Stimulated activated naive CD4-positive, alpha-beta T cell treated with Interleukin-2 at 50 U/mL for 16 hours (primary cell): ENCODE data around the gene WFS1.

ENCODE experiments used
- DNase-seq: peaks from one replicate; lab custom pipeline; 2025; lab: John Stamatoyannopoulos, UW

The WFS1 gene

DNA sequence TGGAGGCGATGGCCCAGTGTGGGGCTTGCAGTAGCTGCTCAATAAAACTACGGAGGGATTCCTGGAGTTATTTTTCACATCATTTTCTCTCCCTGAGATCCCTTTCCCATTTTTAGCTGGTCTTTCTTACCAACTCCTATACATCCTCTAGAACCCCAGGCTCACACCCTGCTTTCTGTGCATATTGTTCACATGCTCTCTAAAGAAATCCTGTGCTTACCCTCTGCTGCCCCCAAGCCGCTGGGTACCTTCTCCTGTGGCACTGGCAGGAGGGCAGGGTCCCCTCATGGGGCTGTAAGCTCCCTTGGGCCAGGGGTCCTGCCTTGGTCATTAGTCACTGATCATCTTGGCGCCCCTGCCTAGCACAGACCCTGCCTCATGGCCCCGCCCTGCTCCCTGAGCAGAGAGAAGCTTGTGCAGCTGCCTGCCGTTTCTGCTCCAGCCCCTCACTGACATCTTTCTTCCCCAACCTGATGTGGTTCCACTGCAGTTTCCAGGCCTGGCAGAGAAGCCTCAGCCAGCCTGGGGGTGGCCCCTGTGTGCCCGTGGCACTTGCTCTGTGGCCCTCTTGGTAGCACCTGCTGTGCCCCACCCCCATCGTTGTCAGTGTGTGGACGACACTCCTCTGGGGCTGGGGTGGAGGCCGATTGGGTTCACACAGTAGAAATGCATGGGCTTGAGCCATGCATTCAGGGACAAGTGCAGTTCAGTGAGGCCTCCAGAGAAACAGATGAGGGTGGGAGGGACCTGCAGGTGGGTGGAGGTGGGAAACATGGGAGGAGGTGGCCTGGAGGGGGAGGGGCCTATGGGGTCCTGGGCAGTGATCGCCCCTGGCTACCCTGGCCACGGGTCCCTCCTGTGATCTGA, 69.5 kb downstream of the WFS1 start:
- DNase-seq = no peak

DNA sequence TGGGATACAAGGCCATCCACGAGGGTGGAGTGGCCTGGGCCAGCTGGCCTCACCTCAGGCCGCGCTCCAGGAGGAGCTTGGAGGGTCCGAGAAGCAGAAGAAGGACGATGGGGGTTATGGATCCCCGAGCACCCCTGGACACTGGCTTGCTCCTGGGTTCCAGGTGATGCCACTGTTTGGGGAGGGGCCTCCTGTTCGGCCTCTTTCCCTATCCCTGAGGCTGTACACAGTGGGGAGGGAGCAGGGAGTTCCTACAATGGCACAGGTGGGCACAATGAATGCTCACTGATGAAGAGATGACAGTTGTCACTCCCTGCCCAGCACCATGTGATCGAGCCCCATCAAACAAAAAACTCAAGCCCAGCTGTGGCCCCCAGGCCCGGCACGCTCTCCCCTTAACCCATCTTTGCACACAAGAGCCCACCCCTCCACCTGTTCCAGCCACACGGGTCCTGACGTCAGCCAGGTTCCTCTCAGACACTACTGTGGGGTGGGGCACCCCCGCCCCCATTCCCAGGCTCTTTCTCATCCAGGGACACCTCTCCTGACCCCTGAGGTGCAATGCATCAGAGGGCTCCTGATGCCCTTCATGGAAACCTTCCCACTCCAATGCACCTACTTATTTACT, 70.3 kb downstream of the WFS1 start:
- no peak for DNase-seq

DNA sequence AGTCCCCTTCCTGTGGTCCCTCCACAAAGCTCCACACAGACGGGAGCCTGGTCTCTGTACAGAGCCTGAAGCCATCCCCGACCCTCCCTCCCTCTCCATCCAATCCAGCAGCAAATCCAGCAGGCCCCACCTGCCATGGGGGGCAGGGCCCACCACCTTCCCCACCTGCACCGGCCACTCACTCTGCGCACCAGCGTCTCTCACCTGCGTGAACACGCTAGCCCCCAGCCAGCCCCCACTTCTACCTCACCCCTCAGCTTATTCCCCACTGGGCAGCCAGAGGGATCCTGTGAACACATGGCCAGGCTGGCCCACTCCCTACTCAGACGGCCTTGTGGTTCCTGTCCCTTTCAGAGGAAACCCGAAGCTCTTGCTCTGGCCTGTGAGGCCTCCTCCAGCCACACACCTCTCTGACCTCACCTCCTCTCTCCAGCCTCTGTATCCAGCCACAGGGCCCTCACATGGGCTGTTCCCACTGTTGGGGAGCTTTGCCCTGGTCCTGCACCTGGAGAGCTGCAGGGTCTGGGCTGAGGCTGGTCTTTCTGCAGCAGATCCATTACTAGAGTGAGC, 70.9 kb downstream of the WFS1 start:
- DNase-seq = no peak

DNA sequence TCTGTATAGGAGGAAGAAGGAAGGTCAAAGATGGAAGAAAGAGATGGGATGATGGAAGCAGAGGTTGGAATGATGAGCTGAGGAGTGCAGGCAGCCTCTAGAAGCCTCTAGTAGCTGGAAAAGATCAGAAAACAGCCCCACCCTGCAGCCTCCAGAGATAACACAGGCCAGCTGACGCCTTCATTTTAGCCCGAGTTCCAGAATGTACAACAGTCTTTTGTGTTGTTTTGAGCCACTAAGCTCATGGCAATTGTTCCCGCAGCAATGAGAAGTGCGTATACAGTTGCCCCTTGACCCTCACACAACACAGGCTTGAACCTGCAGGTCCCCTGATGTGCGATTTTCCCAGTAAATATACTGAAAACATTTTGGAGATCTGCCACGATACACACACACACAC, 72.0 kb downstream of the WFS1 start:
- DNase-seq = no peak

DNA sequence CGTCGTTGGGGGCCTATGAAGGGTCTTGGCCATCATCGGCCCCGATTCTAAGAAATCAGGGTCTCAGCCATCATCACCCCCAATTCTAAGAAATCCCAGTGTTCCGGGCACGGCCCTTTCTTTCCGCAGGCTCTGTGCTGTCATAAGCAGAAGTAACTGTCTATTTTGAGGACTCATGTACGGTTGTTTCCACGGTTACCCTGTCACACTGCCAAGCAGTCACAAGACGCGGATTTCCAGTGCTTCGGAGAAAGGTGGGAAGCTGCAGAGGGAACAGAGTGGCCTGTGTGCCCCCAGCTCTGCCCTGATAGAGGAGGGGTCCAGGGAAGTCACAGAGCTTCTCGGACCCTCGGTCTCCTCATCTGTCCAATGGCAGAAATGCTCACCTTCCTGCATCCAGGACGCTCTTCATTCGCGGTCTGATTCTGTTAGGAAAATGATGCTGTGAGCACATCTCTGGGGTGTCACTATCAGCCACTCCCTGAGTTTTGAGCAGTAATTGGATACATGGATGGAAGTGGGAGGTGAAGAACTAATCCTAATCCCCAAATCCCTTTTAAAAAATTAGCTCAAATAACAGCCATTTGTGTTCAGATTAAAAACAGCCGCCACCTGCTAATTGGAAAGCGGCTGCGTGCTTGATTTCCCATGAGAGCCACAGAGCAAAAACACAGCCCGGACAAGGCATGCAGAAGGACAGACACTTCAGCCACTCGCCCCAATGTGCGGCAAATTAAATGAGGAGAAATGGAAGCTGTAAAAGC, 73.1 kb downstream of the WFS1 start:
- no peak for DNase-seq

DNA sequence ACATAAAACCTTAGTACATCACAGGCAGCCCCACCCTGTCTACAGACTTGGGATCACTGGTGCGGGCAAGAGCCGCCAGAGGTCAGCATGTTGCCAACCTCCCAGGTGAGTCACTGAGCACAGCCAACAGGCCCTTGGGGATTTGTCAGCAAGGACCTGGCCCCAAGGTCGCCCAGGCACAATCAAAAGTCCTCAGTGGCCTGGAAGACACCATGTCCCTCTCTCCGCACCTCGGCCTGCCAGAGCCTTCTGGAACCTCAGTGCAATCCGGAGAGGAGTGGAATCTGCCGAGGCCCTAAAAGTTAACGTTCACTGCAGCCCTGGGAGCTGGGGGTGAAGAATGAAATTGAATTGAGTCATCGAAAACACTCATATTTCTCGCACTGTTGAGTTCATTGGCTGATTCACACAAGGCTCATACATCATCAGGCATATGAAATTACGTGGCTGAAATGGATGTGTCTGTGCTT, 74.3 kb downstream of the WFS1 start:
- no peak for DNase-seq

DNA sequence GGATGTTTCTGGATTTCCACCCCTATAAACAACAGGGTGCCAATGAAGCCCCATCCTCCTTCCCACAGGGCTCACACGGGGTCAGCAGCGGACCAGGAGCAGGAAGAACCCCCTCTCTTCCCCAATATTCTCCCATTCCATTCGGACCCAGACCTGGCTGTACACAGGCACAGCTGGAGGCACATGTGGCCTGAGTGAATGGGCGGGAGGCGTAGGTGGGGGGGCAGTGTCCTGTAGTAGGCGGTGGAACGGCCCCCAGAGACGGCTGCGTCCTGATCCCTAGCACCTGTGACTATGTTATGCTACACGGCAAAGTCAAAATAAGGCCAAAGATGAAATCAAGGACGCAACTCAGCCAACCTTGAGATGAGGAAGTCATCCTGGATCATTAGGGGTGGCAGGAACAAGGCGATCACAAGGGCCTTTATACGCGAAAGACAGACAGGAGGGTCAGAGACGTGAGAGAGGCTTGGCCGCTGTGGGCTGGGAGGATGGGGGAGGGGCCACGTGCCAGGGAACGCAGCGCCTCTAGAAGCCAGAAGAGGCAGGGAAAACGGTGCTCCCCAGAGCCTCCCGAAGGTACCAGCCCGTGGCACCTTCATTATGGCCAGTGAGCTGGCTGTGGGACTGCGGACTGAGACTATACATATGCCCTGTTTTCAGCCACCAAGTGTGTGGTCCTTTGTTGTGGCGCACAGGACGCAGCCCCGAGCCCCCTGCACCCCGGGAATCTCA, 75.6 kb downstream of the WFS1 start:
- DNase-seq = no peak

DNA sequence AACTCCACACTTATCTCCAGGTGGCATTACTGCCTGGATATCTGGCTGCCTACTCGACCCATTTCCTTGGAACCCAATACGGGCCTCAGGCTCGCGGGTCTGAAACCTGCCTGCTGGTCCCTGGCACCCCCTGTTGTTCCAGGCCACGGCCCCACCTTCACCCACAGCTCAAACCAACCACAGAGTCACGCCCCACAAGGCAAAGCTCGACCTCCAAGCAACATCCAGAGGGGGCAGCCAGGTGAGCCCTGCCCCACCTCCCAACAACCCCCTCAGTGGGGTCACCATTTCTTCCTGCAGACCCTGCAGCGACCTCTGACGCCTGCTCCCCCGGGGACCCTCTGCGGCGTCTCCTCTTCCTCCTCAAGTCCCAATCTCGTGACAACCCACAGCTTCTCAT, 76.2 kb downstream of the WFS1 start:
- no peak for DNase-seq

DNA sequence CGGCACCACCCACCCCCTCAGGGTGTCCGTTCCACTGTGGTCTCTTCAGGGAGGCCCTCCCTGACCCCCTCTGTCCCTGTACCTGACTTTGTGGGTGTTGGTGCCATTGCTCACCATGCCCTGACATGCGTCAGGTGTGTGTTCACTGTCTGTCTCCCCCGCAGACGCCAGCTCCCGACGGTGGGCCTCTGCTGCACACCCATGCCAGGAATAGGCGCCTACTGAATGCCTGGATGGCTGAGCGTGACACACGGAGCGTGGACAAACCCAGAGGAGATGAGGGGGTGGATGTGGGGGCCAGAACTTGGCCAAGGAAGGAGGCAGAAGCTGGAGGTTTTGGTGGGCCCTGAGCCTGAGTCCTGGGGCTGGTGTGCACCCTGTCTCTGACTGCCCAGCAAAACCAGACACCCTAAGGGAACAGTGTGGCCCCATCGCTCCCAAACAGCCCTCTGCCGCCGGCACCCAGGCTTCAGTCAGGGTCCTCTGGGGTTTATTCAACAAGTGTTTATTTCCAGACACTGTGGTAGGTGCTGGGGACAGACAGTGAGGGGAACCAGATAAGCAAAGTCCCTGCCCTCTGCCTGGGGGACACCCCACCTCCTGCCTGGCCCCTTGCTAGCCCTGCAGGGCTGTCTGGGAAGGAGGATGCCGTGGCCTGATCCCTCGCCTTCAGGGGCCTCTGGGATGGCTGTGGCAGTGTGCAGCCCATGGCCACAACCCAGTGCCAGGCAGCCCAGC, 76.9 kb downstream of the WFS1 start:
- DNase-seq = no peak

DNA sequence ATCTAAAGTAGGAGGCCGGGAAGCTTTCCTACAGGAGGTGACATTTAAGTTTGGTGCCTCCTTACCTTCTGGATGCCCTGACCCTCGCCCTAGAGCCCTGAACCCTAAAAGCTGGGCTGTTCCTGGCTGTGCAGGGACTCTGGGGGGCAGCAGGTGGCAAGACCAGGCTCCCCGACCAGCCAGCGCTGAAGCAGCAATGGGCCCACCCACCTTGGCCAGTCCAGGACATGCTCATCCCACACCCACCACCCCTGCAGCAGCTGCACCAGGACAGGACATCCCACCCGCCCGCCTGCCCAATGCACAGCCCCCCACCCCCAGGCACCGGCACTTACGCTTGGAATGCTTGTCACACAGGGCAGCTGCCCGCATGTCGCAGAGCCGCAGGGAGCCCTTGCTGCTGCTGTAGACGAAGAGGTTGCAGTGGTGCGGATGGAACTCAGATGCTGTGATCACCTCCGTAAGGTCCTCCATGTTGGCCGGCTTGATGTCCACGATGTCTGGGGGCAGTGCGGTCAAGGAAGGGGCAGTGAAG, 77.9 kb downstream of the WFS1 start:
- DNase-seq = no peak

DNA sequence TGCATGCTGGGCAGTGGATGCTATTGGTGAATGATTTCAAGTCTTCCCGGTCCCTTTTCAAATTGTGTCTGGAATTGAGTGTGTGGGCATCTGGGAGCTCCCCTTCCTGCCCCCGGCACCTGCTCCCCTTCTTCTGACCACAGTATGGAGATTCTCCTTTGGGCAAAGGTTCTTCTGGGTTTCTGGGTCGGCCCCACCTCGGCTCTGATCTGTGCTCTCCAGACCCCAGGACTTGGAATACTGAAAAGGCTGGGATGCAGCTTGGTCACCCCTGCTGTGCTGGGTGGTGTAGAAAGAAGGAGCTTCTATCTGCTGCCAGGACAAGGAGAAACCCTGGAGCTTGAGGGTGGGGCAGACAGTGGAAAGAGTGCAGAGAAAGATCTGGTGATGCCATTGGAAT, 78.8 kb downstream of the WFS1 start:
- no peak for DNase-seq

DNA sequence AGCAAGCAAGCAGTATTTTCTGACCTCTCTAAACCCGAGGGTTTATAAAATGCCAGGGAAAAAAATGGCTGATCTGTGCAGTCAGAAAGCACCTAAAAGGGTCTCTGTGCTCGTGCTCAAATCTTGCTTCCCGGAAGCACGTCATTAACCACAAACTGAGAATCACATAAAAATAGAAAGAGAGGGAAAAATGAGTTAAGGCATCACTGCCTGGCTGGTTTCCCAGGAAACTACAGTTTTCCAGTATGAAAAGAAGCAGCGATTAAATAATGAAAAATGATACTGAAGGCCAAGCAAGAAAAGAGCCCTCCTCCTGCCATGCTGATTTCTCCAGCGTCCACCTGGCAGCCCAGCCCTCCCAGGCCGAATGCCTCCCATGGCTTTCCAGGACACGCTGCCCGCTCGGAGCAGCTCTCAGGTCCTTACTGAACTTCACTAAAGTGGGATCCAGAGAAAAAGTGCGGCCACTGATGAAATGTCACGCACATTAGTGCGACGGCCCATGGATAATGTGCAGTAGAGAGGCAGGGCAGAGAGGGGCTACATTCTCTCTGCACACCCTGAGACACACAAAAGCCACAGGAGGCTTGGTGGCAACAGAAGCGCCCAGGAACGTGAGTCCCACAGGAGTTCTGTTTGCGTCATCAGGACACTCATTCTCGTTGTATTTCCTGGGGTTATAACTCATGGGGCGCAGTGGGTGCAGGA, 80.4 kb downstream of the WFS1 start:
- DNase-seq = no peak

DNA sequence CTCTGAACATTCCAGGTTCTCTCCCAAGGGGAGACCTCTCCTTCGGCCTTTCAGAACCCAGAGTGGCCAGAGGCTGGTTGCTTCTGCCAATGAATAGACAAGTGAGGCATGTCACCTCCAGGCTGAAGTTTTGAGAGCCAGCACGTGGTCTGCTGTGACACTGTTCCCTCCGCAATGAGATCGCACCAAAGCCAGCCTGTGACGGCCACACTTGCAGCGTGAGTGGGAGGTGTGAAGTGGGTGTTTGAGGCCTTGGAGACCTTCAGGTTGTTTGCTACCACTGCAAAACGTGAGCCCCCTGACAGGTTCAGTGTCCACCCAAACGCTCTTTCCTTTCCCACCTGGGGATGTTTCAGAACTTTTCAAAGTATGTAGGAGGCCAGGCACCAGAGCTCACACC, 81.0 kb downstream of the WFS1 start:
- no peak for DNase-seq

DNA sequence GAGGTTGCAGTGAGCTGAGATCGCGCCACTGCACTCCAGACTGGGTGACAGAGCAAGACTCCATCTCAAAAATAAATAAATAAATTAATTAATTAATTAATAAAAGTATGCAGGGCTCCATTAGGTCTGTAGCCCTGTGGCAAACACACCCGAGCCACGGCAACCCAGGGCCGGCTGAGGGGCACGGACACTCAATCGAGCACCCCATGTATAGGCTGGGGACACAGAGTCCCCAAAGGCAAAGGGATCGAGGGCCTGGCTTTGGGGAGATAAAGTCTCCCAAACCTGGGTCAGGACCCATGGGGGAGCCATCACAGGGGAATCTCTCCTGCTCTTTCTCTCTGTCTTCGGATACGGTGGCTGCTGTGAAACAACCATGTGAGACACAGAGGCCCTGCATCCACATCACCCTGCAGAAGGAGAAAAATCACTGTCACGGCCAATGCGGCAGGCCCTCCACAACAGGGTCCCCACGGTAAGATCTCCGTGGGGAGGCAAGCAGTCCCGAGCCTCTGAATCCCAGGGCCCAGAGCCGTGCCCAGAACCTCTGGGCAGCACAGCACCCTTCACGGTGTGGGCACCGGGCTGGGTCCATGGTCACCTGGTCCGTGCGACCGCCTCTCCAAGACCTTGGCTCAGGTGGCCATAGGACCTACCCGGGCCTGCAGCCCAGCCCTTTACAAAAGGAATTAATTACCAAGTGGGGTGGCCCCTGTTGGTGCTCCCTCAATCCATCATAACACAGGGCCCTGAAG, 81.8 kb downstream of the WFS1 start:
- no peak for DNase-seq

DNA sequence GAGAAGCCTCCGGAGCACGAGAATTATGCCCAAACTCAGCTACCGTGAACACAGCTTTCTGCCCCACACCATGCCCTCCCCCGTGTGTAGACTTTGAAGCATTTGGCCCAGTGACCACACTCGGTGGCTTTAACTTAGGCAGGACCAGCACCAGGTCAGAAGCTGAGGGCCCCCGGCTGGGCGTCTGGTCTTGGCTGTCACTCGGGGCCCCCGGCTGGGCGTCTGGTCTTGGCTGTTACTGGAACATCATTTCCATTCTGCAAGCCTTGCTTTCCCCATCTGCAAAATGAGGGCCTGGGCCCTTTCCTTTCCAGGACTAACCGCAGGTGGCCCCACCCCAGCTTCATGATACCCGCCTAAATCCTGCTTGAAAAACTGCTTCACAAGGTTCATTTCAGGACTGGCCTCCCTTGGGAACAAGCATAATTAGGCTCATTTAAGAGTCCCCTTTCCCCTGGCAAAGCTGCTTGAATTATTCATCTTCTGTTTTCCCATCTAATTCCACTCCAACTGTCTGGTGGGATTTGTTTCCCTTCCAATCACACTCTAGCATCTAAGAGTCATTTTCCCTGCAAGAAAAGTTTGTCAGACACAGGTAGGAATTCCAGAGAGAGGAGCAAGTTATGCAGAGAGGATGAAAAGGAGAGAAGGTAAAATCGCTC, 82.5 kb downstream of the WFS1 start:
- no peak for DNase-seq
